H1 (cell line): Measurements from ENCODE around the gene SPATA16. TPM values are rescaled to one million over a fixed set of nuclear protein-coding genes. Genes with fewer than 3 reads are reported as not detected.

ENCODE experiments used
- CTCF ChIA-PET: fragments of 300-600 bp; sonication (Branson Sonifier 250); formaldehyde crosslinking; loops from one replicate; lab custom pipeline; 2021; ENCODE audit not compliant: partially characterized antibody; lab: Charles Lee
- POLR2A ChIA-PET: fragments of 300-600 bp; sonication (Branson Sonifier 250); formaldehyde crosslinking; loops from one replicate; lab custom pipeline; 2021; ENCODE audit warnings: inconsistent platforms; ENCODE audit not compliant: partially characterized antibody; lab: Charles Lee
- DNase-seq, 2 experiments: peaks; one replicate each; pipeline versions ENCODE4 v3.0.0 to v3.0.0-alpha.2; 2010 to 2022; ENCODE audit warnings: low spot score in 2 of 2, low read depth in 1 of 2, mixed read lengths in 1 of 2
- FAIRE-seq: peaks from 2 replicates; lab custom pipeline; 2011; peaks lifted over from hg19 to GRCh38; lab: Jason Lieb, UNC
- H2AFZ ChIP-seq: 2 replicates; pipeline ENCODE4 v1.8.1; 2012; ENCODE audit warnings: low read length, inconsistent platforms
- H2AK5ac ChIP-seq: 2 replicates; pipeline ENCODE4 v1.6.1; 2013; ENCODE audit warnings: low read depth, low read length
- H2BK120ac ChIP-seq: replicated peaks from 2 replicates; pipeline ENCODE3; 2013; ENCODE audit warnings: low read depth, low read length, inconsistent platforms
- H2BK12ac ChIP-seq: 2 replicates; pipeline ENCODE4 v1.6.1; 2013; ENCODE audit warnings: low read depth, low read length
- H2BK15ac ChIP-seq: 2 replicates; pipeline ENCODE4 v1.6.1; 2013; ENCODE audit warnings: low read length
- H2BK20ac ChIP-seq: 2 replicates; pipeline ENCODE4 v1.6.1; 2013; ENCODE audit warnings: low read length
- H2BK5ac ChIP-seq: 2 replicates; pipeline ENCODE4 v1.6.1; 2013; ENCODE audit warnings: low read depth, low read length
- H3K14ac ChIP-seq: 2 replicates; pipeline ENCODE4 v1.6.1; 2013; ENCODE audit warnings: inconsistent platforms; ENCODE audit not compliant: insufficient read length
- H3K18ac ChIP-seq: 2 replicates; pipeline ENCODE4 v1.6.1; 2013; ENCODE audit warnings: low read length; ENCODE audit errors: extremely low read depth
- H3K23ac ChIP-seq: 2 replicates; pipeline ENCODE4 v1.6.1; 2013; ENCODE audit warnings: inconsistent platforms; ENCODE audit not compliant: insufficient read length
- H3K23me2 ChIP-seq: 2 replicates; pipeline ENCODE4 v1.6.1; 2013; ENCODE audit warnings: low read depth, low read length
- H3K27ac ChIP-seq: 2 replicates; pipeline ENCODE4 v1.6.1; 2011; ENCODE audit warnings: low read depth, low read length, inconsistent platforms
- H3K27me3 ChIP-seq, 4 experiments: replicated peaks in 1 of 4; 1 replicate in 1 of 4; 2 replicates in 3 of 4; pipeline versions ENCODE4 v1.6.1 to v1.8.1; 2011 to 2013; ENCODE audit warnings: low read length in 3 of 4, mild to moderate bottlenecking in 3 of 4, inconsistent platforms in 2 of 4, mixed read lengths in 2 of 4, moderate library complexity in 1 of 4; ENCODE audit not compliant: control insufficient read depth in 3 of 4, insufficient read depth in 3 of 4; ENCODE audit errors: extremely low read depth in 1 of 4
- H3K36me3 ChIP-seq, 4 experiments: 2 replicates each; pipeline versions ENCODE4 v1.6.1 to v1.8.1; 2011 to 2013; ENCODE audit warnings: mild to moderate bottlenecking in 4 of 4, low read length in 3 of 4, moderate library complexity in 2 of 4, control low read depth in 1 of 4, inconsistent platforms in 1 of 4; ENCODE audit not compliant: insufficient read depth in 4 of 4, control insufficient read depth in 2 of 4
- H3K4ac ChIP-seq: replicated peaks from 2 replicates; pipeline ENCODE3; 2013; ENCODE audit warnings: low read length, low read depth, mixed read lengths, inconsistent platforms; ENCODE audit not compliant: insufficient read length
- H3K4me1 ChIP-seq, 4 experiments: replicated peaks in 1 of 4; 1 replicate in 1 of 4; 2 replicates in 3 of 4; pipeline versions ENCODE4 v1.6.1 to v1.8.1; 2011 to 2013; ENCODE audit warnings: low read length in 3 of 4, inconsistent platforms in 2 of 4, mixed read lengths in 1 of 4; ENCODE audit not compliant: insufficient read depth in 4 of 4, control insufficient read depth in 3 of 4
- H3K4me2 ChIP-seq, 2 experiments: 2 replicates each; pipeline versions ENCODE4 v1.6.1 to v1.8.1; 2011 to 2013; ENCODE audit warnings: low read depth in 2 of 2, low read length in 2 of 2, control low read depth in 1 of 2, inconsistent platforms in 1 of 2, mild to moderate bottlenecking in 1 of 2; ENCODE audit not compliant: insufficient read depth in 1 of 2
- H3K4me3 ChIP-seq, 4 experiments: fragments of 200-600, 300-600 bp in 1 of 4; sonication (generic), shearing (Covaris generic), sonication (Bioruptor Twin) in 1 of 4; 2 replicates each; pipeline versions ENCODE4 v1.5.1 to v1.8.1; 2011 to 2016; ENCODE audit warnings: low read length in 4 of 4, low read depth in 3 of 4, control low read depth in 2 of 4, inconsistent platforms in 2 of 4, mild to moderate bottlenecking in 2 of 4, mixed read lengths in 1 of 4, moderate library complexity in 1 of 4; ENCODE audit not compliant: insufficient read depth in 2 of 4; ENCODE audit errors: extremely low read depth in 1 of 4
- H3K56ac ChIP-seq: replicated peaks from 2 replicates; pipeline ENCODE3; 2013; ENCODE audit warnings: low read depth, mild to moderate bottlenecking, mixed read lengths, low read length, inconsistent platforms; ENCODE audit not compliant: insufficient read length
- H3K79me1 ChIP-seq: 2 replicates; pipeline ENCODE4 v1.6.1; 2013; ENCODE audit warnings: low read depth, low read length, control low read depth
- H3K79me2 ChIP-seq, 2 experiments: 2 replicates each; pipeline versions ENCODE4 v1.6.1 to v1.8.1; 2012 to 2013; ENCODE audit warnings: low read length in 2 of 2, mild to moderate bottlenecking in 2 of 2, inconsistent platforms in 1 of 2; ENCODE audit not compliant: insufficient read depth in 2 of 2, control insufficient read depth in 1 of 2
- H3K9ac ChIP-seq, 4 experiments: replicated peaks in 1 of 4; 1 replicate in 1 of 4; 2 replicates in 3 of 4; pipeline versions ENCODE4 v1.6.1 to v1.8.1; 2011 to 2013; ENCODE audit warnings: low read depth in 3 of 4, low read length in 3 of 4, control low read depth in 2 of 4, mild to moderate bottlenecking in 2 of 4, moderate library complexity in 2 of 4, inconsistent platforms in 1 of 4; ENCODE audit errors: extremely low read depth in 1 of 4
- H3K9me3 ChIP-seq, 2 experiments: 2 replicates each; pipeline versions ENCODE4 v1.6.1 to v1.8.1; 2012 to 2013; ENCODE audit warnings: mild to moderate bottlenecking in 2 of 2, moderate library complexity in 2 of 2, control low read depth in 1 of 2, inconsistent platforms in 1 of 2, low read depth in 1 of 2, low read length in 1 of 2, mixed read lengths in 1 of 2; ENCODE audit not compliant: insufficient read depth in 2 of 2
- H4K20me1 ChIP-seq, 2 experiments: replicated peaks in 1 of 2; 2 replicates each; pipeline versions ENCODE3 to v1.8.1; 2011 to 2013; ENCODE audit warnings: inconsistent platforms in 2 of 2, low read length in 2 of 2, mild to moderate bottlenecking in 1 of 2; ENCODE audit not compliant: insufficient read depth in 2 of 2, control insufficient read depth in 1 of 2
- H4K5ac ChIP-seq: 2 replicates; pipeline ENCODE4 v1.6.1; 2013; ENCODE audit warnings: low read length, low read depth, mixed read lengths, inconsistent platforms; ENCODE audit not compliant: insufficient read length
- H4K8ac ChIP-seq: 2 replicates; pipeline ENCODE4 v1.8.0; 2013; ENCODE audit warnings: mild to moderate bottlenecking, moderate library complexity, low read length, inconsistent platforms; ENCODE audit not compliant: insufficient read depth; ENCODE audit errors: extremely low read depth
- H4K91ac ChIP-seq: replicated peaks from 2 replicates; pipeline ENCODE3; 2013; ENCODE audit warnings: low read length, mixed read lengths, inconsistent platforms; ENCODE audit not compliant: insufficient read length
- EP300 ChIP-seq, 2 experiments: IDR thresholded peaks; 1 replicate in 1 of 2; 2 replicates in 1 of 2; pipeline ENCODE4 v1.6.1; 2011 to 2012; ENCODE audit warnings: low read depth in 2 of 2, low read length in 2 of 2, mild to moderate bottlenecking in 2 of 2, borderline replicate concordance in 1 of 2, inconsistent platforms in 1 of 2, moderate library complexity in 1 of 2
- FOSL1 ChIP-seq: IDR thresholded peaks from 2 replicates; pipeline ENCODE4 v1.6.1; 2011; ENCODE audit warnings: mild to moderate bottlenecking, low read depth, low read length, moderate library complexity; ENCODE audit not compliant: insufficient read depth
- HDAC2 ChIP-seq, 2 experiments: fragments of 300-600 bp in 1 of 2; sonication (generic) in 1 of 2; IDR thresholded peaks; 2 replicates each; pipeline ENCODE4 v1.6.1; 2011 to 2012; ENCODE audit warnings: low read depth in 2 of 2, low read length in 2 of 2, mild to moderate bottlenecking in 2 of 2, moderate library complexity in 2 of 2, borderline replicate concordance in 1 of 2, inconsistent platforms in 1 of 2
- KDM4A ChIP-seq: IDR thresholded peaks from one replicate; pipeline ENCODE4 v1.7.1; 2012; ENCODE audit warnings: low read depth, mild to moderate bottlenecking, moderate library complexity, low read length, inconsistent platforms; ENCODE audit not compliant: severe bottlenecking
- WGBS, 2 experiments: shearing (Covaris generic) in 1 of 2; methylation state at CpG; one replicate each; pipeline versions ENCODE4 v1.1.6 to v1.1.7; 2013 to 2015; ENCODE audit warnings: low lambda C conversion rate in 2 of 2, mixed read lengths in 2 of 2, inconsistent platforms in 1 of 2, low coverage in 1 of 2, missing lambda C conversion rate in 1 of 2; ENCODE audit not compliant: insufficient replicate concordance in 2 of 2, insufficient coverage in 1 of 2, insufficient read length in 1 of 2; ENCODE audit errors: extremely low coverage in 1 of 2, missing lambda C conversion rate in 1 of 2; 5-methylcytosine and 5-hydroxymethylcytosine counted together
- polyA plus RNA-seq, 7 experiments: library from polyadenylated mRNA; depleted of rRNA in 3 of 7; stranded (reverse) in 5 of 7; unstranded in 2 of 7; fragments of >200 nt in 5 of 7; fragments of 200-250 nt in 2 of 7; gene quantifications; 1 replicate in 5 of 7; 2 replicates in 1 of 7; 4 replicates in 1 of 7; pipeline versions ENCODE4 v1.2.1 to v1.2.3, GENCODE V29; 2011 to 2013; ENCODE audit warnings: missing spikeins in 2 of 7, mixed read lengths in 2 of 7
- total RNA-seq: library from RNA; stranded (reverse); fragmentation: NEBNext Ultra II Directional; extraction: Animal tissue kit (Norgen Biotek cat#: 25700); gene quantifications from 2 replicates; pipeline ENCODE4 v1.2.1, GENCODE V29; 2021
- TF ChIP-seq, protein P1 (sequence below): IDR thresholded peaks from 2 replicates; pipeline ENCODE4 v1.6.1; 2011; ENCODE audit warnings: low read depth, mild to moderate bottlenecking, low read length; ENCODE audit not compliant: insufficient read depth

Gene SPATA16
- total and polyA plus RNA-seq, 2 of the 8 experiments (the other 6 are each of a cell fraction or from before 2014, with no cell fraction given) = 0.05 to 2.7 TPM

DNA sequence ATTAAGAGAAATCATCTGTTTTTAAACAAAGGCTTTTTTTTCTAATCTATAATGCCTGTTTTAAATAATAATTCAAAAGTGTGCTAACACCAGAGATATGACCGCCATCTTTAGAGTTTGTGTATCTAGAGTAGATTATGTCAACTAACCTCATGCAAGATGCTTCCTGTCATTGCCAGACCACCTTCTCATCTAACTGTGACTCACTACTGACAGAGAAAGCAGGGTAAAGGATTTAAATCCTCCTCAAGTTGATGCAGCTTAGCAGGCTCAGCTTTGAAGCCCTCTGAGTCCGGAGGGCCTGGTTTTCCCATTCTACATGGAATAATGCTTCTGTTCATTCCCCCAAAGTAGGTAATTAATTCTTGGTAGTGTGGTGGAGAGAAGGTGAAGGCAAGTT lies 282.0 kb downstream of the SPATA16 start:
- no peak overlapping the region for H3K18ac ChIP-seq
- H3K36me3 ChIP-seq = no peaks in the 10 kb centered on the region
- H3K4me1 ChIP-seq = peaks cover 0 to 9% (median 6%) of the 10 kb centered on the region in 4 experiments; a peak in 3 of 7 replicates
- H2BK15ac ChIP-seq = no peak overlapping the region
- H3K56ac ChIP-seq = no peak overlapping the region
- WGBS, 2 experiments = 93% methylated on average over 2 of the region's 2 CpGs; no CpG with 5 or more reads in 1 of the 2 experiments
- no peak overlapping the region for H4K91ac ChIP-seq
- no peak overlapping the region for H4K8ac ChIP-seq
- no peak overlapping the region for H3K14ac ChIP-seq
- H3K23ac ChIP-seq = no peak overlapping the region
- no peak for DNase-seq
- no peak overlapping the region for H3K4me3 ChIP-seq
- FAIRE-seq = no peak
- H2AFZ ChIP-seq = no peak overlapping the region
- H4K5ac ChIP-seq = no peak overlapping the region
- H2BK5ac ChIP-seq = no peak overlapping the region
- no peaks in the 10 kb centered on the region for H3K79me1 ChIP-seq
- no peak overlapping the region for H3K27ac ChIP-seq
- no peak overlapping the region for H3K9ac ChIP-seq
- CTCF ChIA-PET = interaction anchor here (0.6 kb wide), 1 partner anchor 11 kb away, joined by 3 read pairs; no protein-coding TSS in a partner anchor
- no peaks in the 10 kb centered on the region for H3K23me2 ChIP-seq
- no peak overlapping the region for H2BK12ac ChIP-seq
- H3K9me3 ChIP-seq = no peaks in the 10 kb centered on the region
- no peaks in the 10 kb centered on the region for H4K20me1 ChIP-seq
- POLR2A ChIA-PET = no interaction called here
- no peak overlapping the region for H3K4me2 ChIP-seq
- H2BK120ac ChIP-seq = no peak overlapping the region
- H2BK20ac ChIP-seq = no peak overlapping the region
- H3K79me2 ChIP-seq = no peaks in the 10 kb centered on the region
- no peak overlapping the region for H2AK5ac ChIP-seq
- peaks cover 0 to 3% (median 0%) of the 10 kb centered on the region in 4 experiments; a peak in 3 of 7 replicates for H3K27me3 ChIP-seq
- H3K4ac ChIP-seq = no peak overlapping the region
- TF ChIP-seq HDAC2 (IDR thresholded peaks at IDR 0.05; ENCODE audit: borderline replicate concordance in 1 of 2, low read depth in 2 of 2, low read length in 2 of 2) (no peak), KDM4A (no peak), FOSL1 (no peak), EP300 (IDR thresholded peaks at IDR 0.05; ENCODE audit: borderline replicate concordance in 1 of 2, low read depth in 2 of 2, low read length in 2 of 2) (no peak)
- TF ChIP-seq, protein P1, sequence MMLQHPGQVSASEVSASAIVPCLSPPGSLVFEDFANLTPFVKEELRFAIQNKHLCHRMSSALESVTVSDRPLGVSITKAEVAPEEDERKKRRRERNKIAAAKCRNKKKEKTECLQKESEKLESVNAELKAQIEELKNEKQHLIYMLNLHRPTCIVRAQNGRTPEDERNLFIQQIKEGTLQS = no peak
